ENCODE data around the gene TSPAN4.

The TSPAN4 gene

GRCh38 chr11:842370-843002, at the start of gene TSPAN4, which contains the start of gene POLR2L:
TSS of gene TSPAN4 (plus strand) at chr11:842852. CDS start at chr11:850305, 7,453 bp downstream.
TSS of gene POLR2L (minus strand) at chr11:842529. CDS start at chr11:842508, 21 bp downstream.
- DNase-seq (ENCODE audit: low read depth in 1 of 2, low spot score in 1 of 2), result peak; percentile 78 to 84

- no peak for DNase-seq (ENCODE audit: low read depth in 1 of 2, low spot score in 1 of 2)
Observed at GRCh38 chr11:792873-793272, 49.8 kb upstream of the TSPAN4 start.

GRCh38 chr11:793556-793955, 49.1 kb upstream of the TSPAN4 start:
- no peak for DNase-seq (ENCODE audit: low read depth in 1 of 2, low spot score in 1 of 2)

GRCh38 chr11:794013-794765, 48.5 kb upstream of the TSPAN4 start:
- no peak for DNase-seq (ENCODE audit: low read depth in 1 of 2, low spot score in 1 of 2)

GRCh38 chr11:794766-795633, 47.7 kb upstream of the TSPAN4 start:
- DNase-seq (ENCODE audit: low read depth in 1 of 2, low spot score in 1 of 2), result no peak

- peak; percentile 65 to 79 for DNase-seq (ENCODE audit: low read depth in 1 of 2, low spot score in 1 of 2)
Observed at GRCh38 chr11:795634-796564, 46.8 kb upstream of the TSPAN4 start.

GRCh38 chr11:796565-797295, 45.9 kb upstream of the TSPAN4 start:
- no peak for DNase-seq (ENCODE audit: low read depth in 1 of 2, low spot score in 1 of 2)

GRCh38 chr11:797296-798092, 45.2 kb upstream of the TSPAN4 start:
- peak; percentile 43 to 67 for DNase-seq (ENCODE audit: low read depth in 1 of 2, low spot score in 1 of 2)

GRCh38 chr11:798093-798713, 44.4 kb upstream of the TSPAN4 start, which contains the start of gene SLC25A22:
TSS of gene SLC25A22 (minus strand) at chr11:798281. CDS start at chr11:795006, 3,275 bp downstream.
- peak; percentile 69 to 74 for DNase-seq (ENCODE audit: low read depth in 1 of 2, low spot score in 1 of 2)

GRCh38 chr11:799641-800316, 42.9 kb upstream of the TSPAN4 start:
- no peak for DNase-seq (ENCODE audit: low read depth in 1 of 2, low spot score in 1 of 2)

GRCh38 chr11:800473-800872, 42.2 kb upstream of the TSPAN4 start:
- DNase-seq (ENCODE audit: low read depth in 1 of 2, low spot score in 1 of 2), result no peak

GRCh38 chr11:801097-801780, 41.4 kb upstream of the TSPAN4 start:
- no peak for DNase-seq (ENCODE audit: low read depth in 1 of 2, low spot score in 1 of 2)

- no peak for DNase-seq (ENCODE audit: low read depth in 1 of 2, low spot score in 1 of 2)
Observed at GRCh38 chr11:802018-802617, 40.5 kb upstream of the TSPAN4 start.

- no peak for DNase-seq (ENCODE audit: low read depth in 1 of 2, low spot score in 1 of 2)
Observed at GRCh38 chr11:802693-803466, 39.8 kb upstream of the TSPAN4 start.

- no peak for DNase-seq (ENCODE audit: low read depth in 1 of 2, low spot score in 1 of 2)
Observed at GRCh38 chr11:803467-803742, 39.2 kb upstream of the TSPAN4 start.
